Measurements from ENCODE around the gene TCF12. TPM values are rescaled to one million over a fixed set of nuclear protein-coding genes. Genes with fewer than 3 reads are reported as not detected.

The TCF12 gene
- total RNA-seq, 1 donor from 2014 or later, result 112 TPM

DNA sequence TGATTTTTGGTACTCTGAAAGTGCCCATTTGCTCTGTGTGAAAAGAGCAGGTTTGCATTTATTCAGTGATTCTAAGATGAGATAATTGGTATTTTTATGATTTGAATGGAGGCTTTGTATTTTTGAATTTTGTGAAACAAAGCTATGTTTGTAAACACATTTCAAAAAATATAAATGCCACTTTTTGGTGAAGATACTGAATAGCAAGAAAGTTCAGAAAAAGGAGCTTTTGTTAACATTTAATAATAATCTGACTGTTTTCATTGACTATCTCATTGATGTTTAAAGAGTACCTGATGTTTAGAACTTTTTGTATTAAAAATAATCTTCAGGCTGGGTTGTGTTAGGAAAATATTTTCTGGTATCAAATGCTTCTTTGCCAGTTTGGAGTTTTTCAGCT, 23.7 kb downstream of the TCF12 start:
- H3K9me3 ChIP-seq (ENCODE audit: insufficient read depth, low read depth, low read length), result no peaks in the 10 kb centered on the region
- no peak overlapping the region for H3K4me3 ChIP-seq (ENCODE audit: insufficient read depth, low read depth, low read length)
- H3K27me3 Mint-ChIP-seq (ENCODE audit: low read depth, unreplicated experiment), result no peaks in the 10 kb centered on the region
- no peak overlapping the region for H3K9ac ChIP-seq (ENCODE audit: low read length)
- peaks cover 4% of the 10 kb centered on the region for H3K4me1 Mint-ChIP-seq (ENCODE audit: low read depth, unreplicated experiment)
- H3K79me2 ChIP-seq (ENCODE audit: insufficient read depth, low read length), result peaks cover 100% of the 10 kb centered on the region
- no peak for FAIRE-seq
- no peak for DNase-seq (ENCODE audit: low read depth)
- H4K20me1 ChIP-seq (ENCODE audit: insufficient read depth, low read length), result peaks cover 78% of the 10 kb centered on the region
- no peaks in the 10 kb centered on the region for H3K4me1 ChIP-seq (ENCODE audit: insufficient read depth, low read length)
- H3K27ac ChIP-seq (ENCODE audit: low read depth, low read length), result no peak overlapping the region
- no peak overlapping the region for H3K4me3 Mint-ChIP-seq (ENCODE audit: unreplicated experiment)
- H3K36me3 ChIP-seq (ENCODE audit: insufficient read depth, low read length), result no peaks in the 10 kb centered on the region
- TF ChIP-seq, protein P1, sequence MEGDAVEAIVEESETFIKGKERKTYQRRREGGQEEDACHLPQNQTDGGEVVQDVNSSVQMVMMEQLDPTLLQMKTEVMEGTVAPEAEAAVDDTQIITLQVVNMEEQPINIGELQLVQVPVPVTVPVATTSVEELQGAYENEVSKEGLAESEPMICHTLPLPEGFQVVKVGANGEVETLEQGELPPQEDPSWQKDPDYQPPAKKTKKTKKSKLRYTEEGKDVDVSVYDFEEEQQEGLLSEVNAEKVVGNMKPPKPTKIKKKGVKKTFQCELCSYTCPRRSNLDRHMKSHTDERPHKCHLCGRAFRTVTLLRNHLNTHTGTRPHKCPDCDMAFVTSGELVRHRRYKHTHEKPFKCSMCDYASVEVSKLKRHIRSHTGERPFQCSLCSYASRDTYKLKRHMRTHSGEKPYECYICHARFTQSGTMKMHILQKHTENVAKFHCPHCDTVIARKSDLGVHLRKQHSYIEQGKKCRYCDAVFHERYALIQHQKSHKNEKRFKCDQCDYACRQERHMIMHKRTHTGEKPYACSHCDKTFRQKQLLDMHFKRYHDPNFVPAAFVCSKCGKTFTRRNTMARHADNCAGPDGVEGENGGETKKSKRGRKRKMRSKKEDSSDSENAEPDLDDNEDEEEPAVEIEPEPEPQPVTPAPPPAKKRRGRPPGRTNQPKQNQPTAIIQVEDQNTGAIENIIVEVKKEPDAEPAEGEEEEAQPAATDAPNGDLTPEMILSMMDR (IDR thresholded peaks at IDR 0.05; ENCODE audit: insufficient read depth, low read depth, low read length), result no peak
- TF ChIP-seq EZH2 (IDR thresholded peaks at IDR 0.05; ENCODE audit: insufficient read depth, low read length), result no peak
- peaks cover 9% of the 10 kb centered on the region for H3K36me3 Mint-ChIP-seq (ENCODE audit: low read depth, unreplicated experiment)
- H2AFZ ChIP-seq (ENCODE audit: low read depth, low read length), result no peak overlapping the region
- no peaks in the 10 kb centered on the region for H3K27me3 ChIP-seq (ENCODE audit: insufficient read depth, low read length)
- H3K4me2 ChIP-seq (ENCODE audit: low read length), result no peak overlapping the region
- H3K27ac Mint-ChIP-seq (ENCODE audit: unreplicated experiment), result no peak overlapping the region
- no peaks in the 10 kb centered on the region for H3K9me3 Mint-ChIP-seq (ENCODE audit: unreplicated experiment)

DNA sequence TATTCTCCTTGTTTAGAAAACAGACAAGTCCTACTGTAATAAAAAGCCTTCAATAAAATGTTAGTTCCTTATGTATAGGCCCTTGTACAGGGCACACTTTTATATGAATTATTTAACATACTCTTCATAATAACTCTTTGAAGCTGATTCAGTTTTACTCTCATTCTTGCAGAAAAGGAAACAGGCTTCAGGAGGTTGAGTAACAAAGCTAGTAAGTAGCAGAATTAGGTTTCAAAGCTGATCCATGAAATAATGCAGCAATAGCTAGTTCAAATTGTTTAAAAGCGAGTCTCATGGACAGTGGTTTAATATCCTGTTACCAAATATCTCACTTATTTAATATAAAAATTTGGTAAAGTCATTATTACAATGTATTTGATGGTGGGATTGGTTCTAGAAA, 25.0 kb downstream of the TCF12 start:
- peaks cover 7% of the 10 kb centered on the region for H3K36me3 Mint-ChIP-seq (ENCODE audit: low read depth, unreplicated experiment)
- Histone ChIP-seq H4K20me1 (ENCODE audit: insufficient read depth, low read length) (peaks cover 78% of the 10 kb centered on the region), H3K36me3 (ENCODE audit: insufficient read depth, low read length) (no peaks in the 10 kb centered on the region), H3K4me2 (ENCODE audit: low read length) (no peak overlapping the region), H3K4me3 (ENCODE audit: insufficient read depth, low read depth, low read length) (no peak overlapping the region), H3K27ac (ENCODE audit: low read depth, low read length) (no peak overlapping the region), H2AFZ (ENCODE audit: low read depth, low read length) (no peak overlapping the region), H3K4me1 (ENCODE audit: insufficient read depth, low read length) (no peaks in the 10 kb centered on the region), H3K27me3 (ENCODE audit: insufficient read depth, low read length) (no peaks in the 10 kb centered on the region), H3K9ac (ENCODE audit: low read length) (no peak overlapping the region), H3K79me2 (ENCODE audit: insufficient read depth, low read length) (peaks cover 100% of the 10 kb centered on the region), H3K9me3 (ENCODE audit: insufficient read depth, low read depth, low read length) (no peaks in the 10 kb centered on the region)
- H3K27ac Mint-ChIP-seq (ENCODE audit: unreplicated experiment), result no peak overlapping the region
- TF ChIP-seq EZH2 (IDR thresholded peaks at IDR 0.05; ENCODE audit: insufficient read depth, low read length), result no peak
- TF ChIP-seq, protein P1 (IDR thresholded peaks at IDR 0.05; ENCODE audit: insufficient read depth, low read depth, low read length), result no peak
- H3K4me1 Mint-ChIP-seq (ENCODE audit: low read depth, unreplicated experiment), result peaks cover 6% of the 10 kb centered on the region
- H3K9me3 Mint-ChIP-seq (ENCODE audit: unreplicated experiment), result no peaks in the 10 kb centered on the region
- no peak for DNase-seq (ENCODE audit: low read depth)
- peak; percentile 13 for FAIRE-seq
- no peak overlapping the region for H3K4me3 Mint-ChIP-seq (ENCODE audit: unreplicated experiment)
- H3K27me3 Mint-ChIP-seq (ENCODE audit: low read depth, unreplicated experiment), result no peaks in the 10 kb centered on the region

DNA sequence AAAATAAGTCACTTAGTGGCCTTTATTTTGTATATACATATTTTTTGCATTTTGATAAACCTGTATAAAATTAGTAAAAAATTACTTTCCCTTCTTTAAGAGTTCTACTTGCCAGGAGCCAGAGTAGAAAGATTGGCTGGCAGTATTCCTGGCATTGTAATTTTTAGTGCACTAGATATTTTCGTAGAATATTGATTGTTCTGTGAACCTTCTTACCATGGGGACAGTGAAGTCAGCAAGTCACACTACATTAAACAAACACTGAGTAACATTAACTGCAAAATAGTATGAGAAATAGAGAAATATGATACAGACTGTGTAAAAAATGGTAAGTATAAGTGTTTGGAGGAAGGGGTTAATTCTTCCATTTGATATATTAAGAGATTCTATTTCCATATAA, 26.0 kb downstream of the TCF12 start:
- no peaks in the 10 kb centered on the region for H3K9me3 Mint-ChIP-seq (ENCODE audit: unreplicated experiment)
- H3K4me1 Mint-ChIP-seq (ENCODE audit: low read depth, unreplicated experiment), result peaks cover 13% of the 10 kb centered on the region
- no peak for DNase-seq (ENCODE audit: low read depth)
- no peak overlapping the region for H3K27ac Mint-ChIP-seq (ENCODE audit: unreplicated experiment)
- H3K36me3 ChIP-seq (ENCODE audit: insufficient read depth, low read length), result no peaks in the 10 kb centered on the region
- H3K4me1 ChIP-seq (ENCODE audit: insufficient read depth, low read length), result no peaks in the 10 kb centered on the region
- no peak overlapping the region for H3K4me2 ChIP-seq (ENCODE audit: low read length)
- H3K27me3 Mint-ChIP-seq (ENCODE audit: low read depth, unreplicated experiment), result no peaks in the 10 kb centered on the region
- peaks cover 100% of the 10 kb centered on the region for H3K79me2 ChIP-seq (ENCODE audit: insufficient read depth, low read length)
- no peak overlapping the region for H3K27ac ChIP-seq (ENCODE audit: low read depth, low read length)
- H3K36me3 Mint-ChIP-seq (ENCODE audit: low read depth, unreplicated experiment), result peaks cover 7% of the 10 kb centered on the region
- H3K4me3 Mint-ChIP-seq (ENCODE audit: unreplicated experiment), result no peak overlapping the region
- H2AFZ ChIP-seq (ENCODE audit: low read depth, low read length), result no peak overlapping the region
- TF ChIP-seq, protein P1 (IDR thresholded peaks at IDR 0.05; ENCODE audit: insufficient read depth, low read depth, low read length), result no peak
- TF ChIP-seq EZH2 (IDR thresholded peaks at IDR 0.05; ENCODE audit: insufficient read depth, low read length), result no peak
- H3K9me3 ChIP-seq (ENCODE audit: insufficient read depth, low read depth, low read length), result no peaks in the 10 kb centered on the region
- no peak for FAIRE-seq
- no peak overlapping the region for H3K4me3 ChIP-seq (ENCODE audit: insufficient read depth, low read depth, low read length)
- no peaks in the 10 kb centered on the region for H3K27me3 ChIP-seq (ENCODE audit: insufficient read depth, low read length)
- H4K20me1 ChIP-seq (ENCODE audit: insufficient read depth, low read length), result peaks cover 76% of the 10 kb centered on the region
- no peak overlapping the region for H3K9ac ChIP-seq (ENCODE audit: low read length)
